ENCODE measurements around the gene DCHS1. TPM values are rescaled to one million over a fixed set of nuclear protein-coding genes. Genes with fewer than 3 reads are reported as not detected.
A peak's percentile ranks its signal among the peaks of the same experiment; 100 is the strongest.
"Not testable (repeated sequence)": the region's sequence is repeated elsewhere in the genome, so short reads cannot be mapped to it uniquely, and the experiment has no call there.

DCHS1 gene
- total RNA-seq, 1 donor from 2014 or later: 33.4 TPM

- Mint-ChIP-seq H3K4me1 (ENCODE audit: low read depth) (peaks cover 22% of the 10 kb centered on the region), H3K27me3 (ENCODE audit: low read depth) (no peaks in the 10 kb centered on the region), H3K36me3 (ENCODE audit: low read depth) (no peaks in the 10 kb centered on the region)
Measured at GRCh38 chr11:6693342-6694228, 38.0 kb upstream of the DCHS1 start.

GRCh38 chr11:6692128-6692527, 36.5 kb upstream of the DCHS1 start:
- H3K36me3 Mint-ChIP-seq (ENCODE audit: low read depth): no peaks in the 10 kb centered on the region
- H3K27me3 Mint-ChIP-seq (ENCODE audit: low read depth): no peaks in the 10 kb centered on the region
- no peak overlapping the region for H3K27ac Mint-ChIP-seq (ENCODE audit: unreplicated experiment)
- no peak for DNase-seq (ENCODE audit: low spot score)
- no peak overlapping the region for H3K4me3 Mint-ChIP-seq (ENCODE audit: unreplicated experiment)
- H3K4me1 Mint-ChIP-seq (ENCODE audit: low read depth): peaks cover 22% of the 10 kb centered on the region
- H3K9me3 Mint-ChIP-seq (ENCODE audit: low read depth): no peaks in the 10 kb centered on the region
- TF ChIP-seq CTCF (IDR thresholded peaks at IDR 0.05): no peak

More at GRCh38 chr11:6693342-6694228, 38.0 kb upstream of the DCHS1 start:
- Mint-ChIP-seq H3K4me3 (ENCODE audit: unreplicated experiment) (no peak overlapping the region), H3K9me3 (ENCODE audit: low read depth) (no peaks in the 10 kb centered on the region), H3K27ac (ENCODE audit: unreplicated experiment) (peak overlapping the region; percentile 62)
- no peak for DNase-seq (ENCODE audit: low spot score)
- TF ChIP-seq CTCF (IDR thresholded peaks at IDR 0.05): no peak

DNA sequence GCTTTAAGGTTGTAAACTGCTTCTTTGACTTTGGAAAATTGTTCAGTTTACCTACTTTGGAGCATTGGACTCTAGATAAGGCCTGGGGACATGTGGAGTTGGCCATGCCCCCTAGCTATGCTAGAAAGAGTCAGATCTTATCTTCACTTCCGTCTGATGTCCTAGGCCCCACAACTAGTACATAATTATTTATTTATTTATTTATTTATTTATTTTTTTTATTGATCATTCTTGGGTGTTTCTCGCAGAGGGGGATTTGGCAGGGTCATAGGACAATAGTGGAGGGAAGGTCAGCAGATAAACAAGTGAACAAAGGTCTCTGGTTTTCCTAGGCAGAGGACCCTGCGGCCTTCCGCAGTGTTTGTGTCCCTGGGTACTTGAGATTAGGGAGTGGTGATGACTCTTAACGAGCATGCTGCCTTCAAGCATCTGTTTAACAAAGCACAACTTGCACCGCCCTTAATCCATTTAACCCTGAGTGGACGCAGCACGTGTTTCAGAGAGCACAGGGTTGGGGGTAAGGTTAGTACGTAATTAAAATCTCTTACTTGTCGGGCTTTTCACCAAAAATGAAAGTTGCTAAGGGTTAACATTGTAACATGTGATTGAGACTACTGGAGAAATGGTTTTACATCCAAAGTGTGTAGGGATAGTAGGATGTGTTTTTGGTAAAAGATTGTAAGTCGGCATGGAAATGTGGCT, 35.0 kb upstream of the DCHS1 start:
- H3K27ac Mint-ChIP-seq (ENCODE audit: unreplicated experiment); H3K27me3 Mint-ChIP-seq (ENCODE audit: low read depth); H3K9me3 Mint-ChIP-seq (ENCODE audit: low read depth); H3K36me3 Mint-ChIP-seq (ENCODE audit: low read depth); H3K4me3 Mint-ChIP-seq (ENCODE audit: unreplicated experiment); DNase-seq (ENCODE audit: low spot score): not testable (repeated sequence)
- H3K4me1 Mint-ChIP-seq (ENCODE audit: low read depth): peaks cover 18% of the 10 kb centered on the region

DNA sequence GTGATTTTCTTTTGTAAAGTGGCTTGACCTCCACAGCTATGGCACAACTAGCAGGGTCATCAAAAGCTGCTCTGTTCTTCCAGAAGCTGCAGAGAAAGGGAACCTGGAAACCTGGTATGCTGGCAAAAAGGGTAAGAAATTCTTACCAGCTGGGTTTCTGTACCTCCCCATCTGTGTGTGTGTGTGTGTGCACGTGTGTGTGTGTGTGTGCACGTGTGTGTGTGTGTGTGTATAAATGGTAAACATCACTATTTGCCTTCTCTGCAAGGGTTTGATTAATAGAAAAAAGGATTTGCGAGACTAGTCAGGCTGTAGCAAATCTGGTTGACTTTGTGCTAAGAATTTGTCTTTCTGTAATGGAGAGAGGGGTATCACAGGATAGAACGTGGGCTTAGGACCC, 32.3 kb upstream of the DCHS1 start:
- no peak for DNase-seq (ENCODE audit: low spot score)
- peaks cover 7% of the 10 kb centered on the region for H3K4me1 Mint-ChIP-seq (ENCODE audit: low read depth)
- H3K27me3 Mint-ChIP-seq (ENCODE audit: low read depth): no peaks in the 10 kb centered on the region
- no peak overlapping the region for H3K4me3 Mint-ChIP-seq (ENCODE audit: unreplicated experiment)
- H3K27ac Mint-ChIP-seq (ENCODE audit: unreplicated experiment): no peak overlapping the region
- TF ChIP-seq CTCF (IDR thresholded peaks at IDR 0.05): no peak
- no peaks in the 10 kb centered on the region for H3K9me3 Mint-ChIP-seq (ENCODE audit: low read depth)
- H3K36me3 Mint-ChIP-seq (ENCODE audit: low read depth): no peaks in the 10 kb centered on the region

GRCh38 chr11:6686006-6686405, 30.4 kb upstream of the DCHS1 start:
- H3K36me3 Mint-ChIP-seq (ENCODE audit: low read depth): peaks cover 7% of the 10 kb centered on the region
- H3K27ac Mint-ChIP-seq (ENCODE audit: unreplicated experiment): no peak overlapping the region
- no peak overlapping the region for H3K4me3 Mint-ChIP-seq (ENCODE audit: unreplicated experiment)
- H3K27me3 Mint-ChIP-seq (ENCODE audit: low read depth): no peaks in the 10 kb centered on the region
- peaks cover 20% of the 10 kb centered on the region for H3K4me1 Mint-ChIP-seq (ENCODE audit: low read depth)
- TF ChIP-seq CTCF (IDR thresholded peaks at IDR 0.05): no peak
- no peak for DNase-seq (ENCODE audit: low spot score)
- H3K9me3 Mint-ChIP-seq (ENCODE audit: low read depth): no peaks in the 10 kb centered on the region

- H3K27me3 Mint-ChIP-seq (ENCODE audit: low read depth); H3K27ac Mint-ChIP-seq (ENCODE audit: unreplicated experiment); H3K4me3 Mint-ChIP-seq (ENCODE audit: unreplicated experiment); H3K9me3 Mint-ChIP-seq (ENCODE audit: low read depth); DNase-seq (ENCODE audit: low spot score): not testable (repeated sequence)
- Mint-ChIP-seq H3K36me3 (ENCODE audit: low read depth) (peaks cover 12% of the 10 kb centered on the region), H3K4me1 (ENCODE audit: low read depth) (peaks cover 24% of the 10 kb centered on the region)
Measured at GRCh38 chr11:6684068-6684467, 28.5 kb upstream of the DCHS1 start.

Data from chondrocyte (in vitro differentiated cells).